Measurements from ENCODE around the gene L3MBTL2. TPM values are rescaled to one million over a fixed set of nuclear protein-coding genes. Genes with fewer than 3 reads are reported as not detected.
A peak's percentile ranks its signal among the peaks of the same experiment; 100 is the strongest.

The L3MBTL2 gene
- total and polyA plus RNA-seq, 2 of the 13 experiments (the other 11 are each of a cell fraction or from before 2014, with no cell fraction given), result 13.8 to 33.7 TPM

DNA sequence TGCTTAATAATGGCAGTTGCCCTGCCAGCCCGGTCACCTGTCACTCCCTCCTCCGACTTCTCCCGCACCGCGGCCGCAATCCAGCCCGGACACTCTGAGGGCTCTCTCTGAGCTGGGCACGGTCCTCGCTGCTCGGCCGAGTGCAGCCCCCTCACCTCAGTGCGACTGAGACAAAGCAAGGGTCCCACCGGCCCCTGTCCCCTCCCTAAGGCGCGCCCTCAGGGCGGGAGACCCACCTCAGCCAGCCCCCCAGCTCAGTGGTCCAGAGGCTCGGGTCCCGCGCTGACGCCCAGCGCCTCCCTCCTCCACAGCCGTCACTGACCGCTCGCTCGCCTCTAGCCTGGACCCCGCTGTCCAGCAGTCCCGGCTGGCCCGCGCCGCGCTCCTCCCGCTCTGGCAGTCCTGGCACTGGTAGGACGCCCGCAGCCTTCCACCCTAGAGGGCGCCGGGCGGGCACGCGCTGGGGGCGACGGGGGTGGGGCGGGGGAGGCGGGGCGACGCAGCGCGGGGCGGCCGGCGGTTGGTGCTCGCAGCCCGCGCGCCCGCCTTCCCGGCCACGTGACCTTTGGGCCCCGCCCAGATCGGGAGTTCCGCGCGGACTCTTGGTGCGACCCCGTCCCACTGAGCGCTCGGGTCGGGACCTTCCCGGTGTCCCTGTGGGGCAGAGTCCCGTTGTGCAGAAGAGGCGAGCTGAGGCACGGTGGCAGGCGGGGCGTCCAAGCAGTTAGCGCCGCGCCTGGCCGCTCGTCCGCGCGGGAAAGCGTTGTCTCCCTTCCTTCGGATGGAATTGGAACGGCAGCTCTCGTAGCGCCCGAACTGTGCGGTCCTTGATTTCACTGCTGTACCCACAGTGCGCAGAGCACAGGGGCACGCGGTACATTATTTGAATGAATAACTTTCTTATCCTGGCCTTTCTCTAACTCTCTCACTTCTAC is 7.8 kb upstream of the L3MBTL2 start (continued):
- TF ChIP-seq ZNF235 (CRISPR knock-in tag; IDR thresholded peaks at IDR 0.05; ENCODE audit: borderline replicate concordance) (no peak), KAT8 (CRISPR knock-in tag; IDR thresholded peaks at IDR 0.05) (peak; percentile 55; the same call in 1 of the 2 replicates), FOXC1 (CRISPR knock-in tag; IDR thresholded peaks at IDR 0.05; ENCODE audit: borderline replicate concordance) (peak; percentile 45; the same call in 1 of the 2 replicates), ZBTB21 (CRISPR knock-in tag; IDR thresholded peaks at IDR 0.05) (no peak), RBM39 (IDR thresholded peaks at IDR 0.05; ENCODE audit: low read depth, low read length, poor library complexity, severe bottlenecking) (peak; percentile 35), ZNF567 (CRISPR knock-in tag; IDR thresholded peaks at IDR 0.05; ENCODE audit: borderline replicate concordance) (0 out of 2 replicates have a peak, but pooled peaks have one; percentile 22), MED8 (CRISPR knock-in tag; IDR thresholded peaks at IDR 0.05; ENCODE audit: insufficient replicate concordance) (no peak), SNAPC5 (CRISPR knock-in tag; IDR thresholded peaks at IDR 0.05; ENCODE audit: borderline replicate concordance) (no peak), MED1 (CRISPR knock-in tag; IDR thresholded peaks at IDR 0.05) (peak; percentile 20; the same call in 1 of the 2 replicates), RARG (CRISPR knock-in tag; IDR thresholded peaks at IDR 0.05; ENCODE audit: low read depth) (no peak), NR2C2 (CRISPR knock-in tag; IDR thresholded peaks at IDR 0.05; ENCODE audit: borderline replicate concordance) (no peak), ZNF160 (CRISPR knock-in tag; IDR thresholded peaks at IDR 0.05) (no peak), NFIC (IDR thresholded peaks at IDR 0.05; ENCODE audit: low read length) (no peak), ZBTB20 (CRISPR knock-in tag; IDR thresholded peaks at IDR 0.05; ENCODE audit: borderline replicate concordance, low read depth) (no peak), JUND (CRISPR knock-in tag; IDR thresholded peaks at IDR 0.05) (no peak), ZMYM4 (CRISPR knock-in tag; IDR thresholded peaks at IDR 0.05) (peak; percentile 65)
- TF ChIP-seq, protein P1, sequence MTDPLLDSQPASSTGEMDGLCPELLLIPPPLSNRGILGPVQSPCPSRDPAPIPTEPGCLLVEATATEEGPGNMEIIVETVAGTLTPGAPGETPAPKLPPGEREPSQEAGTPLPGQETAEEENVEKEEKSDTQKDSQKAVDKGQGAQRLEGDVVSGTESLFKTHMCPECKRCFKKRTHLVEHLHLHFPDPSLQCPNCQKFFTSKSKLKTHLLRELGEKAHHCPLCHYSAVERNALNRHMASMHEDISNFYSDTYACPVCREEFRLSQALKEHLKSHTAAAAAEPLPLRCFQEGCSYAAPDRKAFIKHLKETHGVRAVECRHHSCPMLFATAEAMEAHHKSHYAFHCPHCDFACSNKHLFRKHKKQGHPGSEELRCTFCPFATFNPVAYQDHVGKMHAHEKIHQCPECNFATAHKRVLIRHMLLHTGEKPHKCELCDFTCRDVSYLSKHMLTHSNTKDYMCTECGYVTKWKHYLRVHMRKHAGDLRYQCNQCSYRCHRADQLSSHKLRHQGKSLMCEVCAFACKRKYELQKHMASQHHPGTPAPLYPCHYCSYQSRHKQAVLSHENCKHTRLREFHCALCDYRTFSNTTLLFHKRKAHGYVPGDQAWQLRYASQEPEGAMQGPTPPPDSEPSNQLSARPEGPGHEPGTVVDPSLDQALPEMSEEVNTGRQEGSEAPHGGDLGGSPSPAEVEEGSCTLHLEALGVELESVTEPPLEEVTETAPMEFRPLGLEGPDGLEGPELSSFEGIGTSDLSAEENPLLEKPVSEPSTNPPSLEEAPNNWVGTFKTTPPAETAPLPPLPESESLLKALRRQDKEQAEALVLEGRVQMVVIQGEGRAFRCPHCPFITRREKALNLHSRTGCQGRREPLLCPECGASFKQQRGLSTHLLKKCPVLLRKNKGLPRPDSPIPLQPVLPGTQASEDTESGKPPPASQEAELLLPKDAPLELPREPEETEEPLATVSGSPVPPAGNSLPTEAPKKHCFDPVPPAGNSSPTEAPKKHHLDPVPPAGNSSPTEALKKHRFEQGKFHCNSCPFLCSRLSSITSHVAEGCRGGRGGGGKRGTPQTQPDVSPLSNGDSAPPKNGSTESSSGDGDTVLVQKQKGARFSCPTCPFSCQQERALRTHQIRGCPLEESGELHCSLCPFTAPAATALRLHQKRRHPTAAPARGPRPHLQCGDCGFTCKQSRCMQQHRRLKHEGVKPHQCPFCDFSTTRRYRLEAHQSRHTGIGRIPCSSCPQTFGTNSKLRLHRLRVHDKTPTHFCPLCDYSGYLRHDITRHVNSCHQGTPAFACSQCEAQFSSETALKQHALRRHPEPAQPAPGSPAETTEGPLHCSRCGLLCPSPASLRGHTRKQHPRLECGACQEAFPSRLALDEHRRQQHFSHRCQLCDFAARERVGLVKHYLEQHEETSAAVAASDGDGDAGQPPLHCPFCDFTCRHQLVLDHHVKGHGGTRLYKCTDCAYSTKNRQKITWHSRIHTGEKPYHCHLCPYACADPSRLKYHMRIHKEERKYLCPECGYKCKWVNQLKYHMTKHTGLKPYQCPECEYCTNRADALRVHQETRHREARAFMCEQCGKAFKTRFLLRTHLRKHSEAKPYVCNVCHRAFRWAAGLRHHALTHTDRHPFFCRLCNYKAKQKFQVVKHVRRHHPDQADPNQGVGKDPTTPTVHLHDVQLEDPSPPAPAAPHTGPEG (CRISPR knock-in tag; IDR thresholded peaks at IDR 0.05), result no peak
- TF ChIP-seq, protein P2, sequence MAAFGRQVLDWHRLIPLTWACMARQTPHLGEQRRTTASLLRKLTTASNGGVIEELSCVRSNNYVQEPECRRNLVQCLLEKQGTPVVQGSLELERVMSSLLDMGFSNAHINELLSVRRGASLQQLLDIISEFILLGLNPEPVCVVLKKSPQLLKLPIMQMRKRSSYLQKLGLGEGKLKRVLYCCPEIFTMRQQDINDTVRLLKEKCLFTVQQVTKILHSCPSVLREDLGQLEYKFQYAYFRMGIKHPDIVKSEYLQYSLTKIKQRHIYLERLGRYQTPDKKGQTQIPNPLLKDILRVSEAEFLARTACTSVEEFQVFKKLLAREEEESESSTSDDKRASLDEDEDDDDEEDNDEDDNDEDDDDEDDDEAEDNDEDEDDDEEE (CRISPR knock-in tag; IDR thresholded peaks at IDR 0.05), result peak; percentile 89; the same call in 1 of the 2 replicates
- TF ChIP-seq, protein P3, sequence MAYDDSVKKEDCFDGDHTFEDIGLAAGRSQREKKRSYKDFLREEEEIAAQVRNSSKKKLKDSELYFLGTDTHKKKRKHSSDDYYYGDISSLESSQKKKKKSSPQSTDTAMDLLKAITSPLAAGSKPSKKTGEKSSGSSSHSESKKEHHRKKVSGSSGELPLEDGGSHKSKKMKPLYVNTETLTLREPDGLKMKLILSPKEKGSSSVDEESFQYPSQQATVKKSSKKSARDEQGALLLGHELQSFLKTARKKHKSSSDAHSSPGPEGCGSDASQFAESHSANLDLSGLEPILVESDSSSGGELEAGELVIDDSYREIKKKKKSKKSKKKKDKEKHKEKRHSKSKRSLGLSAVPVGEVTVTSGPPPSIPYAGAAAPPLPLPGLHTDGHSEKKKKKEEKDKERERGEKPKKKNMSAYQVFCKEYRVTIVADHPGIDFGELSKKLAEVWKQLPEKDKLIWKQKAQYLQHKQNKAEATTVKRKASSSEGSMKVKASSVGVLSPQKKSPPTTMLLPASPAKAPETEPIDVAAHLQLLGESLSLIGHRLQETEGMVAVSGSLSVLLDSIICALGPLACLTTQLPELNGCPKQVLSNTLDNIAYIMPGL (CRISPR knock-in tag; IDR thresholded peaks at IDR 0.05; ENCODE audit: borderline replicate concordance in 1 of 2, low read depth in 1 of 2), result 0 out of 4 replicates have a peak, but pooled peaks of 1 of the 2 experiments have one; percentile 15
